ENCODE measurements around the gene CCDC88C.

Gene CCDC88C

GRCh38 chr14:91286530-91286937 is 131.1 kb downstream of the CCDC88C start:
- peak; percentile 87 for DNase-seq (ENCODE audit: low read depth)

GRCh38 chr14:91284791-91285548 is 132.7 kb downstream of the CCDC88C start:
- peak; percentile 33 for DNase-seq (ENCODE audit: low read depth)

GRCh38 chr14:91284146-91284790 is 133.4 kb downstream of the CCDC88C start:
- peak; percentile 88 for DNase-seq (ENCODE audit: low read depth)

- peak; percentile 55 for DNase-seq (ENCODE audit: low read depth)
Measured at GRCh38 chr14:91283666-91284065, 134.0 kb downstream of the CCDC88C start.

- DNase-seq (ENCODE audit: low read depth) = peak; percentile 41
Measured at GRCh38 chr14:91282954-91283645, 134.5 kb downstream of the CCDC88C start.

- DNase-seq (ENCODE audit: low read depth) = peak; percentile 95
Measured at GRCh38 chr14:91281346-91281745, 136.3 kb downstream of the CCDC88C start.

GRCh38 chr14:91280129-91280528 is 137.5 kb downstream of the CCDC88C start:
- no peak for DNase-seq (ENCODE audit: low read depth)

- DNase-seq (ENCODE audit: low read depth) = no peak
Measured at GRCh38 chr14:91279354-91279753, 138.3 kb downstream of the CCDC88C start.

GRCh38 chr14:91278383-91278715 is 139.3 kb downstream of the CCDC88C start:
- DNase-seq (ENCODE audit: low read depth) = no peak

GRCh38 chr14:91277546-91278382 is 139.9 kb downstream of the CCDC88C start:
- no peak for DNase-seq (ENCODE audit: low read depth)

GRCh38 chr14:91274796-91275195 is 142.8 kb downstream of the CCDC88C start:
- DNase-seq (ENCODE audit: low read depth) = no peak

GRCh38 chr14:91273885-91274273 is 143.7 kb downstream of the CCDC88C start:
- DNase-seq (ENCODE audit: low read depth) = no peak

GRCh38 chr14:91273273-91273884 is 144.2 kb downstream of the CCDC88C start:
- no peak for DNase-seq (ENCODE audit: low read depth)

- no peak for DNase-seq (ENCODE audit: low read depth)
Measured at GRCh38 chr14:91272341-91273272, 145.0 kb downstream of the CCDC88C start.

- no peak for DNase-seq (ENCODE audit: low read depth)
Measured at GRCh38 chr14:91271639-91272038, 146.0 kb downstream of the CCDC88C start.

- no peak for DNase-seq (ENCODE audit: low read depth)
Measured at GRCh38 chr14:91270619-91271018, 147.0 kb downstream of the CCDC88C start.

- DNase-seq (ENCODE audit: low read depth) = no peak
Measured at GRCh38 chr14:91270188-91270587, 147.4 kb downstream of the CCDC88C start.

GRCh38 chr14:91269076-91269991 is 148.3 kb downstream of the CCDC88C start:
- DNase-seq (ENCODE audit: low read depth) = no peak

GRCh38 chr14:91267965-91268437 is 149.6 kb downstream of the CCDC88C start:
- DNase-seq (ENCODE audit: low read depth) = no peak

All from ELR (cell line).